HepG2 (cell line): Measurements from ENCODE around the gene P4HA3. TPM values are rescaled to one million over a fixed set of nuclear protein-coding genes. Genes with fewer than 3 reads are reported as not detected.

Experiments
- ATAC-seq: fragments of 200-7000 bp; cut with Tn5 transposase; 3 replicates; pipeline ENCODE4 v1.9.1; 2020; ENCODE audit warnings: mild to moderate bottlenecking, moderate library complexity
- BruUV-seq: library from RNA; stranded (reverse); fragments of 400-500 nt; replicated peaks from 2 replicates; lab custom pipeline; 2021; lab: Mats Ljungman, UMichigan
- CTCF ChIA-PET: fragments of 300-600 bp; formaldehyde crosslinking; extraction: SDS; loops from one replicate; lab custom pipeline; 2021; ENCODE audit warnings: low total read pairs, inconsistent platforms, low intra/inter-chr PET ratio; lab: Yijun Ruan, JAX
- POLR2A ChIA-PET: fragments of 350-600 bp; sonication (Branson Sonifier 250); formaldehyde crosslinking; loops from one replicate; lab custom pipeline; 2020; ENCODE audit warnings: antibody characterized with exemption, inconsistent platforms; lab: Yijun Ruan, JAX
- DNase-seq: peaks from one replicate; pipeline ENCODE4 v3.0.0-alpha.2; 2015; ENCODE audit warnings: low spot score
- FAIRE-seq: peaks from 3 replicates; lab custom pipeline; 2011; peaks lifted over from hg19 to GRCh38; lab: Jason Lieb, UNC
- H2AFZ ChIP-seq: one replicate; pipeline ENCODE4 v1.6.1; 2011; ENCODE audit warnings: low read length, inconsistent platforms
- H3K27ac ChIP-seq: fragments of 300-600 bp; 3 replicates; pipeline ENCODE4 v1.8.0; 2011; ENCODE audit warnings: mixed run types, mild to moderate bottlenecking, mixed read lengths, low read length, inconsistent platforms; ENCODE audit not compliant: insufficient read depth; ENCODE audit errors: extremely low read length
- H3K27me3 ChIP-seq, 2 experiments: fragments of 200-600 bp in 1 of 2; 2 replicates in 1 of 2; 3 replicates in 1 of 2; pipeline versions ENCODE4 v1.6.0 to v1.8.0; 2011; ENCODE audit warnings: low read length in 2 of 2, mild to moderate bottlenecking in 2 of 2, moderate library complexity in 2 of 2, inconsistent platforms in 1 of 2; ENCODE audit not compliant: insufficient read depth in 2 of 2, control insufficient read depth in 1 of 2
- H3K36me3 ChIP-seq, 2 experiments: fragments of 200-600 bp in 1 of 2; replicated peaks in 1 of 2; 2 replicates in 1 of 2; 3 replicates in 1 of 2; pipeline versions ENCODE4 v1.5.1 to v1.8.0; 2011; ENCODE audit warnings: low read length in 2 of 2, inconsistent platforms in 1 of 2; ENCODE audit not compliant: insufficient read depth in 2 of 2, control insufficient read depth in 1 of 2
- H3K4me1 ChIP-seq: 2 replicates; pipeline ENCODE4 v1.5.1; 2012; ENCODE audit warnings: low read length, inconsistent platforms; ENCODE audit not compliant: insufficient read depth
- H3K4me2 ChIP-seq: 2 replicates; pipeline ENCODE4 v1.6.0; 2011; ENCODE audit warnings: low read depth, low read length, inconsistent platforms
- H3K4me3 ChIP-seq, 3 experiments: fragments of 200-600 bp in 1 of 3; sonication (generic), shearing (Covaris generic) in 1 of 3; replicated peaks in 1 of 3; 2 replicates each; pipeline ENCODE4 v1.5.1; 2011 to 2016; ENCODE audit warnings: low read length in 3 of 3, inconsistent platforms in 2 of 3, low read depth in 2 of 3, mild to moderate bottlenecking in 2 of 3, control low read depth in 1 of 3, mixed read lengths in 1 of 3; ENCODE audit not compliant: insufficient read depth in 1 of 3
- H3K79me2 ChIP-seq: one replicate; pipeline ENCODE4 v1.6.1; 2011; ENCODE audit warnings: low read length, inconsistent platforms; ENCODE audit not compliant: insufficient read depth
- H3K9ac ChIP-seq: 2 replicates; pipeline ENCODE4 v1.6.0; 2011; ENCODE audit warnings: mild to moderate bottlenecking, low read depth, low read length, inconsistent platforms; ENCODE audit not compliant: insufficient read depth
- H3K9me3 ChIP-seq: 2 replicates; pipeline ENCODE4 v1.5.1; 2012; ENCODE audit warnings: mild to moderate bottlenecking, low read length
- H4K20me1 ChIP-seq: 2 replicates; pipeline ENCODE4 v1.6.0; 2011; ENCODE audit warnings: inconsistent platforms, mild to moderate bottlenecking, low read length, moderate library complexity; ENCODE audit not compliant: insufficient read depth
- BCL6 ChIP-seq: IDR thresholded peaks from 2 replicates; pipeline ENCODE4 v1.6.1; 2016; ENCODE audit warnings: missing genetic modification reagents, missing compliant biosample characterization
- KDM5A ChIP-seq: fragments of 200-600 bp; sonication (generic); IDR thresholded peaks from 2 replicates; pipeline ENCODE4 v1.7.0; 2018; ENCODE audit warnings: antibody characterized with exemption, mild to moderate bottlenecking, low read length, borderline replicate concordance
- RBAK ChIP-seq: sonication (generic); formaldehyde crosslinking; IDR thresholded peaks from 2 replicates; pipeline ENCODE4 v1.5.1; 2020; ENCODE audit warnings: mild to moderate bottlenecking, missing genetic modification reagents
- REL ChIP-seq: sonication (generic); formaldehyde crosslinking; conservative IDR thresholded peaks from 2 replicates; pipeline ENCODE4 v1.8.0; 2022; ENCODE audit warnings: mild to moderate bottlenecking, missing genetic modification reagents, moderate library complexity
- REXO4 ChIP-seq: sonication (generic); formaldehyde crosslinking; IDR thresholded peaks from 2 replicates; pipeline ENCODE4 v1.8.0; 2022; ENCODE audit warnings: missing genetic modification reagents, mild to moderate bottlenecking, borderline replicate concordance
- SP5 ChIP-seq: IDR thresholded peaks from 2 replicates; pipeline ENCODE4 v1.6.1; 2016; ENCODE audit warnings: low read depth, borderline replicate concordance
- ZBTB49 ChIP-seq: sonication (generic); formaldehyde crosslinking; IDR thresholded peaks from 2 replicates; pipeline ENCODE4 v1.4.0; 2020; ENCODE audit warnings: missing genetic modification reagents, borderline replicate concordance
- ZNF224 ChIP-seq: sonication (generic); formaldehyde crosslinking; IDR thresholded peaks from 2 replicates; pipeline ENCODE4 v1.5.0; 2020; ENCODE audit warnings: mild to moderate bottlenecking, missing genetic modification reagents
- ZNF24 ChIP-seq: fragments of 450-650 bp; IDR thresholded peaks from 2 replicates; pipeline ENCODE4 v1.6.1; 2017; ENCODE audit warnings: antibody characterized with exemption, mild to moderate bottlenecking
- ZNF446 ChIP-seq: sonication (generic); formaldehyde crosslinking; IDR thresholded peaks from 2 replicates; pipeline ENCODE4 v1.5.0; 2020; ENCODE audit warnings: mild to moderate bottlenecking, missing genetic modification reagents
- ZNF577 ChIP-seq: sonication (generic); formaldehyde crosslinking; IDR thresholded peaks from 2 replicates; pipeline ENCODE4 v1.4.0; 2020; ENCODE audit warnings: mild to moderate bottlenecking, low read depth, missing genetic modification reagents, borderline replicate concordance
- ZNF660 ChIP-seq: sonication (generic); formaldehyde crosslinking; IDR thresholded peaks from 2 replicates; pipeline ENCODE4 v1.5.1; 2020; ENCODE audit warnings: mild to moderate bottlenecking, low read depth, missing genetic modification reagents, borderline replicate concordance
- ZNF724P ChIP-seq: sonication (generic); formaldehyde crosslinking; IDR thresholded peaks from 2 replicates; pipeline ENCODE4 v1.8.0; 2022; ENCODE audit warnings: missing genetic modification reagents, borderline replicate concordance
- ZNF850 ChIP-seq: sonication (generic); formaldehyde crosslinking; conservative IDR thresholded peaks from 2 replicates; pipeline ENCODE4 v1.9.0; 2021; ENCODE audit warnings: mild to moderate bottlenecking, missing genetic modification reagents
- WGBS: methylation state at CpG from one replicate; pipeline ENCODE4 v1.1.6; 2017; ENCODE audit warnings: low lambda C conversion rate; 5-methylcytosine and 5-hydroxymethylcytosine counted together
- in situ Hi-C: cut with HindIII; loops from 2 replicates; pipeline ENCODE4 v1.10.0; 2017; ENCODE audit warnings: low pct_unique_long_range_greater_than_20kb; ENCODE audit not compliant: extremely low pct_ligation_motif_present
- intact Hi-C: fragments of 100-400 bp; cut with micrococcal nuclease; formaldehyde crosslinking; loops from one replicate; pipeline ENCODE4 v1.10.0; 2022; ENCODE audit not compliant: unreplicated experiment
- polyA plus RNA-seq, 8 experiments: library from polyadenylated mRNA; depleted of rRNA in 3 of 8; stranded (reverse) in 7 of 8; unstranded in 1 of 8; fragments of >200 nt; fragmentation: Illumina TruSeq in 4 of 8; extraction: Trizol in 4 of 8; gene quantifications; 2 replicates each; pipeline versions ENCODE4 v1.2.1 to v1.2.3, GENCODE V29; 2011 to 2016; ENCODE audit warnings: low read depth in 4 of 8, missing spikeins in 1 of 8, mixed read lengths in 1 of 8; ENCODE audit not compliant: insufficient read depth in 1 of 8
- total RNA-seq, 5 experiments: library from RNA; depleted of rRNA; stranded (reverse); fragments of >200 nt; fragmentation: Illumina TruSeq; extraction: Trizol; gene quantifications; 2 replicates each; pipeline ENCODE4 v1.2.3, GENCODE V29; 2016; ENCODE audit warnings: low read depth in 1 of 5
- TF ChIP-seq, protein P1 (sequence below): sonication (generic); formaldehyde crosslinking; IDR thresholded peaks from 2 replicates; pipeline ENCODE4 v1.8.1; 2023; ENCODE audit warnings: mild to moderate bottlenecking, moderate library complexity, missing genetic modification reagents
- TF ChIP-seq, protein P2 (sequence below): sonication (generic); formaldehyde crosslinking; IDR thresholded peaks from 2 replicates; pipeline ENCODE4 v1.4.0; 2020; ENCODE audit warnings: mild to moderate bottlenecking, missing genetic modification reagents

P4HA3 gene
- total and polyA plus RNA-seq, 2 of the 13 experiments (the other 11 are each of a cell fraction or from before 2014, with no cell fraction given) = not detected

DNA sequence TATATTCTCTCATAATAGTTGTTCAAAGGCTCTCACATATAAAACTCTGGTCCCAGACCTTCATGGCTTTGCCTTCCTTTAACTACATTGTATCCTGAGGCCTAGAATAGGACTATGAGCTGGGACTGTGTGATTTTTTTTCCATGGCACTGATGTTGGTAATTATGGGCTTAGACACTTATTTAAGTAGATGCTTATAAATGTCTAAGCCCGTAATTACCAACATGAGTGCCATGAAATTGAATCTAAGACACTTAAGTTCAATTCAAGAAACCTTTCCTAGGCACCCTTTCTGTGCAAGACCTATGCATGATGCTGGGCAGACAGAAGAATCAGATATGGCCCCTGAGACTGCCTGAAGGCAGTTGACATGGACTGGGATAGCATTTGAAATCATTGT lies 63.0 kb downstream of the P4HA3 start:
- WGBS = 93% methylated on average over 1 of the region's 1 CpG
- H3K36me3 ChIP-seq = peaks cover 23 to 81% of the 10 kb centered on the region in 2 experiments
- BruUV-seq = no TSS peak
- H2AFZ ChIP-seq = no peak overlapping the region
- in situ Hi-C loops = no loop called here
- H3K27ac ChIP-seq = no peak overlapping the region
- ATAC-seq (no peak), DNase-seq (no peak), FAIRE-seq (no peak)
- intact Hi-C loops = no loop called here
- H3K4me1 ChIP-seq = no peaks in the 10 kb centered on the region
- no peaks in the 10 kb centered on the region for H4K20me1 ChIP-seq
- H3K4me2 ChIP-seq = no peak overlapping the region
- CTCF ChIA-PET = no interaction called here
- POLR2A ChIA-PET = no interaction called here
- H3K9me3 ChIP-seq = no peaks in the 10 kb centered on the region
- no peaks in the 10 kb centered on the region for H3K27me3 ChIP-seq
- H3K79me2 ChIP-seq = no peaks in the 10 kb centered on the region
- no peak overlapping the region for H3K4me3 ChIP-seq
- no peak overlapping the region for H3K9ac ChIP-seq
- TF ChIP-seq SP5 (CRISPR knock-in tag) (no peak), BCL6 (no peak), ZNF724P (CRISPR knock-in tag) (no peak), REL (CRISPR knock-in tag) (no peak), ZNF24 (no peak), KDM5A (no peak), ZNF446 (CRISPR knock-in tag) (no peak)
- TF ChIP-seq, protein P1, sequence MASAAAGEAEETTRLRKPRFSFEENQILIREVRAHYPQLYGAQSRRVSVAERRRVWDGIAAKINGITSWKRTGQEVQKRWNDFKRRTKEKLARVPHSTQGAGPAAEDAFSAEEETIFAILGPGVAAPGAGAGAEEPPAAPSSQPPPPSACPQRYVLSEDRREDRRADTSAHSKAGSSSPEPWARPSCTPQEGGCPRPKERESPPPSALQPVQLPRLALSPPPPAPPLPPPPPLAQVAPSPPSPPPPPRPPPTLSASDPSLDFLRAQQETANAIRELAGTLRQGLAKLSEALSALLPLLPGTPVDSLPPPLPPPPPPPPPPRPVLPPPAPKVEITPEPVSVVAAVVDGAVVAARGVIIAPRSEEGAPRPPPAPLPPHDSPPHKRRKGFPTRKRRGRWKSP (CRISPR knock-in tag) = no peak

DNA sequence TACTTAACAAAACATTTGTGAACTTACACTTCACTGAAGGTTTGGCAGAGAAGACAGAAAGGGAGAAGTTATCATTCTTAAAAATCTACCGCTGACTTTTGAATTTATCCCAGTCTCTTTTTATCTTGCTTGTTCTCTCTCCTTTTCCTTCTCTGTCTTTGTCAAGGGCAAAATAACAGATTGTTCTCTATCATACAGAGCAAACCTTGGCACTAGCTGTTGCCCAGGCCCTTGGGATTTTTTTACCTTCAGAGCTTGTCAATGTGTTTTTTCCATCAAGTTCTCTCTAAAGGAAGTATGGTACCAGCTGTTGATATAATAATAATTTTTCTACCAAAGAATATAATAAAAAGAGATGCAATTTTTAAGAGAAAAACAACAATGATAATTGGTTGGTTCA lies 73.2 kb downstream of the P4HA3 start:
- intact Hi-C loops (no loop called here), in situ Hi-C loops (no loop called here)
- no peak overlapping the region for H3K4me2 ChIP-seq
- FAIRE-seq (no peak), DNase-seq (no peak), ATAC-seq (no peak)
- POLR2A ChIA-PET = no interaction called here
- H3K9ac ChIP-seq = no peak overlapping the region
- no peaks in the 10 kb centered on the region for H3K27me3 ChIP-seq
- H3K9me3 ChIP-seq = no peaks in the 10 kb centered on the region
- no peaks in the 10 kb centered on the region for H4K20me1 ChIP-seq
- H2AFZ ChIP-seq = no peak overlapping the region
- H3K27ac ChIP-seq = no peak overlapping the region
- CTCF ChIA-PET = no interaction called here
- H3K79me2 ChIP-seq = no peaks in the 10 kb centered on the region
- no TSS peak for BruUV-seq
- no peak overlapping the region for H3K4me3 ChIP-seq
- 95% methylated on average over 1 of the region's 1 CpG for WGBS
- peaks cover 21 to 61% of the 10 kb centered on the region in 2 experiments for H3K36me3 ChIP-seq
- H3K4me1 ChIP-seq = no peaks in the 10 kb centered on the region
- TF ChIP-seq ZNF850 (CRISPR knock-in tag) (no peak), ZNF224 (no peak), ZNF577 (CRISPR knock-in tag) (no peak), ZNF660 (CRISPR knock-in tag) (no peak), REXO4 (no peak), RBAK (no peak), ZBTB49 (CRISPR knock-in tag) (no peak)
- TF ChIP-seq, protein P2, sequence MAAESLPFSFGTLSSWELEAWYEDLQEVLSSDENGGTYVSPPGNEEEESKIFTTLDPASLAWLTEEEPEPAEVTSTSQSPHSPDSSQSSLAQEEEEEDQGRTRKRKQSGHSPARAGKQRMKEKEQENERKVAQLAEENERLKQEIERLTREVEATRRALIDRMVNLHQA = no peak
